ENCODE results near the gene RXRA.

DNA sequence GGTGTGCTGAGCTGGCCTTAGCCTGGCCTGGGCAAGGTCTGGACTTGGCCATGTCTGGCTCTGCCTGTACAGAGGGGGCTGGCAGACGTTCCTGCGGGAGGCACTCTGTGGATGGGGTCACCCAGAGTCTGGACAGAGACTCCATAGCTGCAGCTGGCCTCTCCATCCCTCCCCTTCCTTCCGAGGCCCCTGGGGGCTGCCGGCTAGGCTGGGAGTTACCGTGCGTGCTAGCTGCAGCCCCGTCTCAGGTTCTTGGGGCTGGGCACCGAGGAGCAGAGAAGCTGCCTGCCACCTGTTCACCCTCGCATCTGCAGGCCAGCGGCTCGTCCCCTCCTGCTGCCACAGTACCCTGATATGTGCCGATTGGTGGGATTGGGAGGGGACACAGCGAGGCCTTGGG, 63.4 kb downstream of the RXRA start:
- no peak for TF ChIP-seq CTCF (IDR thresholded peaks at IDR 0.05)
- TF ChIP-seq SIN3A (IDR thresholded peaks at IDR 0.05; ENCODE audit: borderline replicate concordance, insufficient read depth, low read depth, low read length) = no peak

All from Panc1 (cell line).